HepG2 (cell line): ENCODE data around the gene NDRG2. TPM values are rescaled to one million over a fixed set of nuclear protein-coding genes. Genes with fewer than 3 reads are reported as not detected.
A peak's percentile ranks its signal among the peaks of the same experiment; 100 is the strongest.

Experiments
- HCFC1 ChIP-seq: fragments of 150-350 bp; IDR thresholded peaks from 2 replicates; pipeline ENCODE4 v1.6.1; 2014; ENCODE audit warnings: low read depth, low read length
- IRX3 ChIP-seq: sonication (generic); formaldehyde crosslinking; IDR thresholded peaks from 2 replicates; pipeline ENCODE4 v1.8.1; 2023; ENCODE audit warnings: mild to moderate bottlenecking, low read depth, missing genetic modification reagents, borderline replicate concordance
- KAT7 ChIP-seq: IDR thresholded peaks from 2 replicates; pipeline ENCODE4 v1.6.1; 2018; ENCODE audit warnings: borderline replicate concordance, missing compliant biosample characterization
- MED8 ChIP-seq: sonication (generic); formaldehyde crosslinking; IDR thresholded peaks from 2 replicates; pipeline ENCODE4 v1.8.1; 2023; ENCODE audit warnings: mild to moderate bottlenecking, missing genetic modification reagents; ENCODE audit not compliant: insufficient replicate concordance
- MTA3 ChIP-seq: sonication (generic); formaldehyde crosslinking; IDR thresholded peaks from 2 replicates; pipeline ENCODE4 v1.4.0; 2020; ENCODE audit warnings: missing genetic modification reagents
- NR2F1 ChIP-seq, 2 experiments: fragments of 450-650 bp in 1 of 2; formaldehyde crosslinking in 1 of 2; IDR thresholded peaks; 2 replicates each; pipeline versions ENCODE4 v1.5.0 to v1.6.1; 2016 to 2020; ENCODE audit warnings: mild to moderate bottlenecking in 1 of 2, missing compliant biosample characterization in 1 of 2, missing genetic modification reagents in 1 of 2, moderate library complexity in 1 of 2
- SIN3A ChIP-seq: IDR thresholded peaks from 2 replicates; pipeline ENCODE4 v1.6.1; 2011; ENCODE audit warnings: low read depth, mild to moderate bottlenecking, control low read depth, low read length, borderline replicate concordance
- TBL1XR1 ChIP-seq: fragments of 150-350 bp; IDR thresholded peaks from 2 replicates; pipeline ENCODE4 v1.6.1; 2014; ENCODE audit warnings: borderline replicate concordance, low read length; ENCODE audit not compliant: partially characterized antibody
- TCF7L2 ChIP-seq: IDR thresholded peaks from 2 replicates; pipeline ENCODE4 v1.6.1; 2011; ENCODE audit warnings: mild to moderate bottlenecking, low read depth, low read length, moderate library complexity
- YEATS4 ChIP-seq: sonication (generic); formaldehyde crosslinking; IDR thresholded peaks from 2 replicates; pipeline ENCODE4 v1.4.0; 2020; ENCODE audit warnings: missing genetic modification reagents, borderline replicate concordance
- ZBTB21 ChIP-seq: sonication (generic); formaldehyde crosslinking; IDR thresholded peaks from 2 replicates; pipeline ENCODE4 v1.4.0; 2020; ENCODE audit warnings: missing genetic modification reagents
- ZNF124 ChIP-seq: sonication (generic); formaldehyde crosslinking; IDR thresholded peaks from 2 replicates; pipeline ENCODE4 v1.4.0; 2020; ENCODE audit warnings: missing genetic modification reagents
- ZNF264 ChIP-seq: sonication (generic); formaldehyde crosslinking; IDR thresholded peaks from 2 replicates; pipeline ENCODE4 v1.4.0; 2020; ENCODE audit warnings: missing genetic modification reagents
- ZNF530 ChIP-seq: sonication (generic); formaldehyde crosslinking; IDR thresholded peaks from 2 replicates; pipeline ENCODE4 v1.5.0; 2020; ENCODE audit warnings: low read depth, mild to moderate bottlenecking, missing genetic modification reagents
- ZNF713 ChIP-seq: sonication (generic); formaldehyde crosslinking; IDR thresholded peaks from 2 replicates; pipeline ENCODE4 v1.4.0; 2020; ENCODE audit warnings: mild to moderate bottlenecking, missing genetic modification reagents
- ZNF720 ChIP-seq: sonication (generic); formaldehyde crosslinking; IDR thresholded peaks from 2 replicates; pipeline ENCODE4 v1.4.0; 2020; ENCODE audit warnings: missing genetic modification reagents
- ZNF773 ChIP-seq: sonication (generic); formaldehyde crosslinking; IDR thresholded peaks from 2 replicates; pipeline ENCODE4 v1.4.0; 2020; ENCODE audit warnings: missing genetic modification reagents, borderline replicate concordance
- ZSCAN5A ChIP-seq: sonication (generic); formaldehyde crosslinking; IDR thresholded peaks from 2 replicates; pipeline ENCODE4 v1.8.0; 2022; ENCODE audit warnings: mild to moderate bottlenecking, missing genetic modification reagents, borderline replicate concordance
- polyA plus RNA-seq, 8 experiments: library from polyadenylated mRNA; depleted of rRNA in 3 of 8; stranded (reverse) in 7 of 8; unstranded in 1 of 8; fragments of >200 nt; fragmentation: Illumina TruSeq in 4 of 8; extraction: Trizol in 4 of 8; gene quantifications; 2 replicates each; pipeline versions ENCODE4 v1.2.1 to v1.2.3, GENCODE V29; 2011 to 2016; ENCODE audit warnings: low read depth in 4 of 8, missing spikeins in 1 of 8, mixed read lengths in 1 of 8; ENCODE audit not compliant: insufficient read depth in 1 of 8
- total RNA-seq, 5 experiments: library from RNA; depleted of rRNA; stranded (reverse); fragments of >200 nt; fragmentation: Illumina TruSeq; extraction: Trizol; gene quantifications; 2 replicates each; pipeline ENCODE4 v1.2.3, GENCODE V29; 2016; ENCODE audit warnings: low read depth in 1 of 5
- TF ChIP-seq, protein P1 (sequence below), 2 experiments: sonication (generic) in 1 of 2; formaldehyde crosslinking in 1 of 2; IDR thresholded peaks; 2 replicates each; pipeline versions ENCODE4 v1.4.0 to v1.6.1; 2018 to 2020; ENCODE audit warnings: missing genetic modification reagents in 2 of 2, borderline replicate concordance in 1 of 2, low read depth in 1 of 2, mild to moderate bottlenecking in 1 of 2, missing biosample characterization in 1 of 2
- TF ChIP-seq, protein P2 (sequence below): sonication (generic); formaldehyde crosslinking; IDR thresholded peaks from 2 replicates; pipeline ENCODE4 v1.5.1; 2020; ENCODE audit warnings: mild to moderate bottlenecking, missing genetic modification reagents
- TF ChIP-seq, protein P3 (sequence below): sonication (generic); formaldehyde crosslinking; IDR thresholded peaks from 2 replicates; pipeline ENCODE4 v1.4.0; 2020; ENCODE audit warnings: missing genetic modification reagents, borderline replicate concordance

The NDRG2 gene
- total and polyA plus RNA-seq, 2 of the 13 experiments (the other 11 are each of a cell fraction or from before 2014, with no cell fraction given) = 27.2 to 189 TPM

DNA sequence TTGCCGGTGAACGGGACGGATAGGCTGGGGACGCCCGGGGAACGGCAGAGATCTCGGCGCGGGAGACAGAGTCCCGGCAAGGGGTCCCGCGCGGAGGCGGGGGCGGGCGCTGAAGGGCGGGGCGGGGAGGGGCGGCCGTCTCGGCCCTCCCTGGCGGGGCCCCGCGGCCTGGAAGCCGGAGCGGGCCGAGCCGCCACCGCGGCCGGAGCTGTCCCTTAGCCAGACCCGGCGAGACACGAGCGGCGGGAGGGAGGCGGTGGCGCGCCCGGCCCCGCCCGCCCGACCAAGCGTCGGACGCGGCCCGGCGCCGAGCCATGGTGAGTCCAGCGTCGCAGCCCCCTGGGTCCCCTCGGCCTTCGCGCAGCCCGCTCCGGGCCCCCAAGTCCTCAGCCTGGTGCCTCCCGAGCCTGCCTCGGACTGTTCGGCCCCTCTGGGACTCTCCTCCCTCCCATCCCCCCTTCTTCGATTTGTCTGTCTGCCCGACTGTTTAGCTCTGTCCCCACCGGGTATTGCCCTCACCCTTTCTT is 45.3 kb upstream of the NDRG2 start, which contains the start of gene ARHGEF40 (continued):
- TF ChIP-seq, protein P1, sequence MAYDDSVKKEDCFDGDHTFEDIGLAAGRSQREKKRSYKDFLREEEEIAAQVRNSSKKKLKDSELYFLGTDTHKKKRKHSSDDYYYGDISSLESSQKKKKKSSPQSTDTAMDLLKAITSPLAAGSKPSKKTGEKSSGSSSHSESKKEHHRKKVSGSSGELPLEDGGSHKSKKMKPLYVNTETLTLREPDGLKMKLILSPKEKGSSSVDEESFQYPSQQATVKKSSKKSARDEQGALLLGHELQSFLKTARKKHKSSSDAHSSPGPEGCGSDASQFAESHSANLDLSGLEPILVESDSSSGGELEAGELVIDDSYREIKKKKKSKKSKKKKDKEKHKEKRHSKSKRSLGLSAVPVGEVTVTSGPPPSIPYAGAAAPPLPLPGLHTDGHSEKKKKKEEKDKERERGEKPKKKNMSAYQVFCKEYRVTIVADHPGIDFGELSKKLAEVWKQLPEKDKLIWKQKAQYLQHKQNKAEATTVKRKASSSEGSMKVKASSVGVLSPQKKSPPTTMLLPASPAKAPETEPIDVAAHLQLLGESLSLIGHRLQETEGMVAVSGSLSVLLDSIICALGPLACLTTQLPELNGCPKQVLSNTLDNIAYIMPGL (CRISPR knock-in tag; IDR thresholded peaks at IDR 0.05; ENCODE audit: borderline replicate concordance in 1 of 2, low read depth in 1 of 2) = no peak
- TF ChIP-seq YEATS4 (no peak), MTA3 (no peak), ZNF720 (CRISPR knock-in tag) (no peak), ZNF124 (no peak), ZBTB21 (CRISPR knock-in tag) (no peak), TBL1XR1 (no peak), IRX3 (CRISPR knock-in tag) (peak; percentile 34), MED8 (no peak), NR2F1 (CRISPR knock-in tag; IDR thresholded peaks at IDR 0.05) (no peak), ZSCAN5A (CRISPR knock-in tag) (no peak), ZNF773 (CRISPR knock-in tag) (no peak), TCF7L2 (no peak), ZNF530 (CRISPR knock-in tag) (no peak), HCFC1 (no peak), ZNF713 (no peak), ZNF264 (CRISPR knock-in tag) (no peak), SIN3A (no peak; the same call in 1 of the 2 replicates), KAT7 (CRISPR knock-in tag) (no peak; the same call in 1 of the 2 replicates)
- TF ChIP-seq, protein P2, sequence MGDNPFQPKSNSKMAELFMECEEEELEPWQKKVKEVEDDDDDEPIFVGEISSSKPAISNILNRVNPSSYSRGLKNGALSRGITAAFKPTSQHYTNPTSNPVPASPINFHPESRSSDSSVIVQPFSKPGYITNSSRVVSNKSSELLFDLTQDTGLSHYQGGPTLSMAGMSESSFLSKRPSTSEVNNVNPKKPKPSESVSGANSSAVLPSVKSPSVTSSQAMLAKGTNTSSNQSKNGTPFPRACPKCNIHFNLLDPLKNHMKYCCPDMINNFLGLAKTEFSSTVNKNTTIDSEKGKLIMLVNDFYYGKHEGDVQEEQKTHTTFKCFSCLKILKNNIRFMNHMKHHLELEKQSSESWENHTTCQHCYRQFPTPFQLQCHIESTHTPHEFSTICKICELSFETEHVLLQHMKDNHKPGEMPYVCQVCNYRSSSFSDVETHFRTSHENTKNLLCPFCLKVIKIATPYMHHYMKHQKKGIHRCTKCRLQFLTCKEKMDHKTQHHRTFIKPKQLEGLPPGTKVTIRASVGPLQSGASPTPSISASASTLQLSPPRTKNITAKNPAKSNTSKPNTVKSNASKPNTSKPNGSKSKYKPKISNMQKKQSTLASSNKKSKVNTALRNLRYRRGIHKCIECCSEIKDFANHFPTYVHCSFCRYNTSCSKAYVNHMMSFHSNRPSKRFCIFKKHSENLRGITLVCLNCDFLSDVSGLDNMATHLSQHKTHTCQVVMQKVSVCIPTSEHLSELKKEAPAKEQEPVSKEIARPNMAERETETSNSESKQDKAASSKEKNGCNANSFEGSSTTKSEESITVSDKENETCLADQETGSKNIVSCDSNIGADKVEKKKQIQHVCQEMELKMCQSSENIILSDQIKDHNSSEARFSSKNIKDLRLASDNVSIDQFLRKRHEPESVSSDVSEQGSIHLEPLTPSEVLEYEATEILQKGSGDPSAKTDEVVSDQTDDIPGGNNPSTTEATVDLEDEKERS (CRISPR knock-in tag) = no peak
- TF ChIP-seq, protein P3, sequence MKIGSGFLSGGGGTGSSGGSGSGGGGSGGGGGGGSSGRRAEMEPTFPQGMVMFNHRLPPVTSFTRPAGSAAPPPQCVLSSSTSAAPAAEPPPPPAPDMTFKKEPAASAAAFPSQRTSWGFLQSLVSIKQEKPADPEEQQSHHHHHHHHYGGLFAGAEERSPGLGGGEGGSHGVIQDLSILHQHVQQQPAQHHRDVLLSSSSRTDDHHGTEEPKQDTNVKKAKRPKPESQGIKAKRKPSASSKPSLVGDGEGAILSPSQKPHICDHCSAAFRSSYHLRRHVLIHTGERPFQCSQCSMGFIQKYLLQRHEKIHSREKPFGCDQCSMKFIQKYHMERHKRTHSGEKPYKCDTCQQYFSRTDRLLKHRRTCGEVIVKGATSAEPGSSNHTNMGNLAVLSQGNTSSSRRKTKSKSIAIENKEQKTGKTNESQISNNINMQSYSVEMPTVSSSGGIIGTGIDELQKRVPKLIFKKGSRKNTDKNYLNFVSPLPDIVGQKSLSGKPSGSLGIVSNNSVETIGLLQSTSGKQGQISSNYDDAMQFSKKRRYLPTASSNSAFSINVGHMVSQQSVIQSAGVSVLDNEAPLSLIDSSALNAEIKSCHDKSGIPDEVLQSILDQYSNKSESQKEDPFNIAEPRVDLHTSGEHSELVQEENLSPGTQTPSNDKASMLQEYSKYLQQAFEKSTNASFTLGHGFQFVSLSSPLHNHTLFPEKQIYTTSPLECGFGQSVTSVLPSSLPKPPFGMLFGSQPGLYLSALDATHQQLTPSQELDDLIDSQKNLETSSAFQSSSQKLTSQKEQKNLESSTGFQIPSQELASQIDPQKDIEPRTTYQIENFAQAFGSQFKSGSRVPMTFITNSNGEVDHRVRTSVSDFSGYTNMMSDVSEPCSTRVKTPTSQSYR (CRISPR knock-in tag) = no peak
